Lower leg skin (tissue), 4 donors: ENCODE measurements around the gene DENND1C. TPM values are rescaled to one million over a fixed set of nuclear protein-coding genes. Genes with fewer than 3 reads are reported as not detected.

ENCODE experiments used
- DNase-seq, 2 donors: peaks; one replicate each; pipeline ENCODE4 v3.0.0-alpha.2; 2019; ENCODE audit warnings: low spot score in 2 of 2
- H3K4me3 ChIP-seq: fragments of 200-600 bp; sonication (generic); 2 replicates; pipeline ENCODE4 v1.5.1; 2017; ENCODE audit warnings: mild to moderate bottlenecking, low read depth; ENCODE audit not compliant: poor library complexity, severe bottlenecking
- POLR2A ChIP-seq, 2 donors: fragments of 450-650 bp; IDR thresholded peaks; one replicate each; pipeline ENCODE4 v1.6.1; 2016 to 2017; ENCODE audit warnings: antibody characterized with exemption in 2 of 2, mild to moderate bottlenecking in 1 of 2, moderate library complexity in 1 of 2
- WGBS, 2 donors: methylation state at CpG; one replicate each; pipeline ENCODE4 v1.1.5; 2018; 5-methylcytosine and 5-hydroxymethylcytosine counted together
- intact Hi-C: fragments of 100-400 bp; cut with DNase I; formaldehyde crosslinking; loops from one replicate; pipeline ENCODE4 v1.15.0; 2023; ENCODE audit warnings: low total_unique reads
- total RNA-seq, 4 donors: library from RNA; depleted of rRNA; stranded (reverse); fragments of >200 nt; gene quantifications; one replicate each; pipeline ENCODE4 v1.1.0, GENCODE V29; 2016
- TF ChIP-seq, protein P1 (sequence below), 3 donors: fragments of 450-650 bp; IDR thresholded peaks; one replicate each; pipeline ENCODE4 v1.5.1; 2016; ENCODE audit warnings: antibody characterized with exemption in 3 of 3, mild to moderate bottlenecking in 3 of 3, moderate library complexity in 2 of 3

The DENND1C gene
- total RNA-seq, 4 donors from 2014 or later = 0.61 to 1.9 (median 1.2) TPM

DNA sequence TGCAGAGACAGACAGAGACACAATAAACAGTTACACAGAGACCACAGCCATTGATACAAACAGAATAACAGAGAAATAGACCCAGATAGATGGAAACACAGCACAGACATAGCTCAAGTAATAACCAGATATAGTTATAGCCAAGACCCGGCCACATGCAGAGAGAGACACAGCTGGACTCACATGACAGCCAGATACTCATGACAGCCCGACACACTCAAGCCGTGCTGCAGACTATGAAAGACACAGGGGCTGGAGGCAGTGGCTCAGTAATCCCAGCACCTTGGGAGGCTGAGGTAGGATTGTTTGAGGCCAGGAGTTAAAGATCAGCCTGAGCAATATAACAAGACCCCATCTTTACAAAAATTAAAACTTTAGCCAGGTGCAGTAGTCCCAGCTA is 1.6 kb upstream of the DENND1C start:
- intact Hi-C loops = no loop called here
- 38 to 58% methylated on average over 3 of the region's 3 CpGs for WGBS, 2 donors
- TF ChIP-seq, protein P1, sequence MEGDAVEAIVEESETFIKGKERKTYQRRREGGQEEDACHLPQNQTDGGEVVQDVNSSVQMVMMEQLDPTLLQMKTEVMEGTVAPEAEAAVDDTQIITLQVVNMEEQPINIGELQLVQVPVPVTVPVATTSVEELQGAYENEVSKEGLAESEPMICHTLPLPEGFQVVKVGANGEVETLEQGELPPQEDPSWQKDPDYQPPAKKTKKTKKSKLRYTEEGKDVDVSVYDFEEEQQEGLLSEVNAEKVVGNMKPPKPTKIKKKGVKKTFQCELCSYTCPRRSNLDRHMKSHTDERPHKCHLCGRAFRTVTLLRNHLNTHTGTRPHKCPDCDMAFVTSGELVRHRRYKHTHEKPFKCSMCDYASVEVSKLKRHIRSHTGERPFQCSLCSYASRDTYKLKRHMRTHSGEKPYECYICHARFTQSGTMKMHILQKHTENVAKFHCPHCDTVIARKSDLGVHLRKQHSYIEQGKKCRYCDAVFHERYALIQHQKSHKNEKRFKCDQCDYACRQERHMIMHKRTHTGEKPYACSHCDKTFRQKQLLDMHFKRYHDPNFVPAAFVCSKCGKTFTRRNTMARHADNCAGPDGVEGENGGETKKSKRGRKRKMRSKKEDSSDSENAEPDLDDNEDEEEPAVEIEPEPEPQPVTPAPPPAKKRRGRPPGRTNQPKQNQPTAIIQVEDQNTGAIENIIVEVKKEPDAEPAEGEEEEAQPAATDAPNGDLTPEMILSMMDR (IDR thresholded peaks at IDR 0.05) = no peak
- no peak for TF ChIP-seq POLR2A (IDR thresholded peaks at IDR 0.05)
- DNase-seq = no peak
- H3K4me3 ChIP-seq = no peak overlapping the region

GRCh38 chr19:6482343-6482686 is 728 bp upstream of the DENND1C start:
- WGBS, 2 donors = 91 to 92% methylated on average over 8 of the region's 8 CpGs
- DNase-seq = no peak
- TF ChIP-seq, protein P1 (IDR thresholded peaks at IDR 0.05) = no peak
- no peak for TF ChIP-seq POLR2A (IDR thresholded peaks at IDR 0.05)
- intact Hi-C loops = no loop called here
- H3K4me3 ChIP-seq = no peak overlapping the region

DNA sequence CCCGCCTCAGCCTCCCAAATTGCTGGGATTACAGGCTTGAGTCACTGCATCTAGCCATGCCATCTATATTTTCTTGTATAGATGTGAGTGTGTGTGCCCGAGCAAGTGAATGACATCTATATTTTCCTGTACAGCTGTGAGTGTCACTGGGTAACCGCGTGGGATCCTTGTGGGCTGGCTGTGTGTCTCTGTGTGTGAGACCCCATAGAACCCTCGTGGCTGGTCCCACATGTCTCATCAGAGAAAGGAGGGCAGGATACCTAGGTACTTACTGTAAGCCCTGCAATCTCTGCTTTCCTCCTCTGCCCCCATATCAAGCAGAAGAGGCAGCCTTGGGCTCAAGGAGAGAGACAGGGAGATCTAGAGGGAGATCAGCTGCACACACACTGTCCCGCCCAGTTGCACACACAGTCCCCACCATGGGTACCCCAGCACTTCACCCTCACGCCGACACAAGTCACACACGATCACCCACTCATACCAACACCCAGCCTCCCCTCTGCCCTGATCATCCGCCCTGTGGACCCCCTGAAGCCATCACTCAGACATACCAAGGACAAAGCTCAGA is 655 bp downstream of the DENND1C start:
- TF ChIP-seq, protein P1 (IDR thresholded peaks at IDR 0.05) = no peak
- TF ChIP-seq POLR2A (IDR thresholded peaks at IDR 0.05) = no peak
- no peak for DNase-seq
- intact Hi-C loops = no loop called here
- 75 to 77% methylated on average over 10 of the region's 10 CpGs for WGBS, 2 donors
- no peak overlapping the region for H3K4me3 ChIP-seq

- H3K4me3 ChIP-seq = no peak overlapping the region
- intact Hi-C loops = no loop called here
- DNase-seq = no peak
- TF ChIP-seq, protein P1 (IDR thresholded peaks at IDR 0.05) = no peak
- TF ChIP-seq POLR2A (IDR thresholded peaks at IDR 0.05) = no peak
- 68 to 89% methylated on average over 2 to 7 of the region's 7 CpGs for WGBS, 2 donors
Measured at GRCh38 chr19:6479836-6480398, 1.7 kb downstream of the DENND1C start.

- TF ChIP-seq POLR2A (IDR thresholded peaks at IDR 0.05) = no peak
- TF ChIP-seq, protein P1 (IDR thresholded peaks at IDR 0.05) = no peak
- intact Hi-C loops = no loop called here
- no peak overlapping the region for H3K4me3 ChIP-seq
- 86 to 91% methylated on average over 13 of the region's 13 CpGs for WGBS, 2 donors
- DNase-seq = no peak
Measured at GRCh38 chr19:6478815-6479214, 2.8 kb downstream of the DENND1C start.
